Renal cortex interstitium (tissue), 11 donors: Measurements from ENCODE around the gene AARS1. TPM values are rescaled to one million over a fixed set of nuclear protein-coding genes. Genes with fewer than 3 reads are reported as not detected.
A peak's percentile ranks its signal among the peaks of the same experiment; 100 is the strongest.
"Not testable (repeated sequence)": the region's sequence is repeated elsewhere in the genome, so short reads cannot be mapped to it uniquely, and the experiment has no call there.

Experiments used
- DNase-seq, 11 donors: peaks; one replicate each; pipeline ENCODE4 v3.0.0-alpha.2; 2013; ENCODE audit warnings: low read depth in 9 of 11, low spot score in 4 of 11; ENCODE audit errors: extremely low read depth in 1 of 11
- polyA plus RNA-seq, 3 donors: library from polyadenylated mRNA; unstranded; fragments of 120-200 nt; gene quantifications; one replicate each; pipeline ENCODE4 v1.2.1, GENCODE V29; 2013; ENCODE audit not compliant: insufficient read length in 3 of 3

AARS1 gene
- polyA plus RNA-seq, 3 donors = 82.2 to 85.2 (median 83.0) TPM

DNA sequence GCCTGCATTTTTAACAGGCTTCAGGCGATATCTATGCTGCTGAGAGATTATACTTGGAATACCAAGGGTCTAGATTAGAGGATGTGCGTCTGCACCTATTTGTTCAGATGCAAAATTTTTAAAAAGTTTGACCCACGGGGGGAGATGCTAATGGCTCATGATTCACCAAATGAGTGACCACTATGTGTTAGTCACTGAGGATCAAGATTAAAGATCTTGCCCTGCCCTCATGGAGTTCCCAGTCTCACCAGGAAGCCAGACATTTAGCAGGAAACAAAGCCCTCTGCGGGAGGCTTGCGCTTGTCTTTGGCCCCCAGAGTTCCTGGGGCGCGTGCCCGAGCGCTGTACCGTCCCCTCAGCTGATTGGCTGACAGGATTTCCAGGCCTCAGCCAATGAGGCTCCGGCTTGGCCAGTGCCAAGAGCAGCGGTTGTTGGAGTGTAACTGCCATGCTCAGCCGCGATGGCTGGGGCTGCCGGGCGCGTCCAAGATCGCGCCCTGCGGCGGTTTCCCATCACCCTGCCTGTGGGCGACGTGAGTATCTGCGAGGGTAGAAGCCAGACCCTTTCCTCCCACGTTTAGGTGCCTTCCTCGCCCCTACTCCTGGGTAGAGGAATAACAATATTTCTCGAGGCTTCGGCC is 5.2 kb upstream of the AARS1 start:
- no peak for DNase-seq

- not testable (repeated sequence) for DNase-seq
These were observed 2.8 kb upstream of the AARS1 start for GRCh38 chr16:70292148-70292547.

DNA sequence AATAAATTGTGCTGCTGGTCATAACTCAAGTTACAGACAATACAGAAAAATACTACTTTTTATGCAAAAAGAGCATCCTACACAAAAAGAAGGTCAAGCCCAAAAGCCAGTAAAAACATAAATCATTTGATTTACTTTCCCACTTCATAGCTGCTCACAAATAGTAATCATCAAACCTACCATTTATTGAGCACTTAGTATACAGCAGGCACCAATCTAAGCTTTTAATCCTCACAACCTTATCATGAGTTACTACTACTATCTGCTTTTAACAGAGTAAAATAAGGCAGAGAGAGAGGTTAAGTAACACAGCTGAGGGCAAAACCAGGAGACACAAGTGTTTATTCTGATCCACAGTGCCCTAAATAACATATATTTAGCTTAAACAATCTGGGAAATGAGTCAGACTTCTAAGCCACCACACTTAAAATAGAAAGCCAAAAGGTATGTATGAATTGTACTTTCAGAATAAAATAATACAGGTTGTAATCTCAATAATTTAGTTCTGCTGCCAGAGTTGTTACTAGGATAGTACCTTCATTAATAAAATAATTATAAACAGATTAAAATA is 1.7 kb upstream of the AARS1 start:
- no peak for DNase-seq

GRCh38 chr16:70287304-70287971 is 1.9 kb downstream of the AARS1 start:
- not testable (repeated sequence) for DNase-seq

DNA sequence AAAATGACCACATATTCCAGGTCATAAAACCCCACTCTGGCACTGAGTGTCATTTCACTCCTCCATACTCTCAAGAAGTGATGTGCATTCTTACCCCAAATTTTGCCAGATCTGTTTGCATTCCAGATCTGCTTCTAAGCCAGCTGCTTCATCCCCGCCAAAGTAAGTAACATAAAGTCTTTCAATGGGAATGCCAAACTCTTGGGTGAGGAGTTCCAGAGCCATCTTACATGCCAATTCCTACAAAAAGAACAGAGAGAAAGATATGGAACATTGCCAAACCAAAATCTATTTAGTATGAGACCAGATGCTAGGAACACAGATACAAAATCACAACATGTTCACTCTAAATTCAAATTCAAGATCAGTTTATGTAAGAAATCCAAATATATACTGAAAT is 12.9 kb downstream of the AARS1 start:
- DNase-seq = no peak

- no peak for DNase-seq
These were observed 17.6 kb downstream of the AARS1 start for GRCh38 chr16:70271696-70272095.

- no peak for DNase-seq
These were observed 19.1 kb downstream of the AARS1 start for GRCh38 chr16:70270176-70270575.

- no peak for DNase-seq
These were observed 19.8 kb downstream of the AARS1 start for GRCh38 chr16:70269471-70269870.

DNA sequence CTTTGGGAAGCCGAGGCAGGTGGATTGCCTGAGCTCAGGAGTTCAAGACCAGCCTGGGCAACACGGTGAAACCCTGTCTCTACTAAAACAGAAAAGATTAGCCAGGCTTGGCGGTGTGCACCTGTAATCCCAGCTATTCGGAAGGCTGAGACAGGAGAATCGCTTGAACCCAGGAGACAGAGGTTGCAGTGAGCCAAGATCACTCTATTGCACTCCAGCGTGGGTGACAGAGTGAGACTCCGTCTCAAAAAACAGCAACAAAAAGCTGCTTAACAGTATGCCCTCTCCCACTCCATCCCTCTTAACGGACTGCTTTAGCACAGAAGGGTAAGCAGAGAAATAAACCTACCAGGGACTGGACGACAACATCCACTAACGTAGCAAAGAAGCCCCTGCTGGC is 21.4 kb downstream of the AARS1 start:
- not testable (repeated sequence) for DNase-seq

DNA sequence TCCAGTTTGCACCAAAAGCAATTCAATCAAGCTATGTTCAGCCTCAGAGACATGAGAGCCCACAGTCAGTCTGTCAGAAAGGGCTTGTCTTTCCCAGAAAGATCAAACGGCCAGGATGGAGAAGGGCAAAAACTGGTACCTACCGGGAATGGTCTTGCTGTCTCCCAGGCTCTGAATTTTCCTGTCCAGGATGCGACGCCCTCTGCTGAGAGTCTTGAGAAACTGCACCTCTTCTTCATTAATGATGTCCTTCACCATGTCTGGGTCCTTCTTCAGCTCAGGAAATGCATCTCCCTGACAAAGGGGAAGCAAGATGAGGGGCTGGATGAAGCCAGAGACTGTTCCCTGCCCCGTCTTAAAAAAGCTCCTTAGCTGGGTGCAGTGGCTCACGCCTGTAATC is 21.8 kb downstream of the AARS1 start:
- peak in 3 of 11 donors; percentile 18 to 46 (median 29) for DNase-seq

GRCh38 chr16:70259903-70260302 is 29.4 kb downstream of the AARS1 start:
- not testable (repeated sequence) for DNase-seq

GRCh38 chr16:70258946-70259345 is 30.4 kb downstream of the AARS1 start:
- DNase-seq = no peak

DNA sequence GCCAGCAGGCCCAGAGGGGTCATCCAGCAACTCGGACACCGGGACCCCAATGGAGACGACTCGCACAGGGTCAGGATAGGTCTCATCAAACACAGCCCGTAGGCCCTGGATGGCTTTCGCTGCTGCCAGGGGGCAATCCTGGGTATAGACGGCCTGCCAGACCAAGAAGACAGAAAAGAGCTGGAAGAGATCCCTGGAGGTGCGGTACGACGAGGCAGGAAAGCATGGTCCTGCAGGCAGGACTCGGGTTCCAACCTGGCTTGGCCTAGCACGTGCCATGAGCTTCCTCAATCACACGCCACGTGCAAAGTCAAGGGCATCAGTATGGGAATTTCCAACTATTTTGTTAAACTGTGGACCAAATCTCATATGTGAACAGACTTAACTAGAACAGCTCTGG is 31.2 kb downstream of the AARS1 start:
- DNase-seq = no peak

GRCh38 chr16:70257391-70257790 is 31.9 kb downstream of the AARS1 start:
- no peak for DNase-seq

GRCh38 chr16:70255574-70255973 is 33.7 kb downstream of the AARS1 start:
- DNase-seq = no peak

DNA sequence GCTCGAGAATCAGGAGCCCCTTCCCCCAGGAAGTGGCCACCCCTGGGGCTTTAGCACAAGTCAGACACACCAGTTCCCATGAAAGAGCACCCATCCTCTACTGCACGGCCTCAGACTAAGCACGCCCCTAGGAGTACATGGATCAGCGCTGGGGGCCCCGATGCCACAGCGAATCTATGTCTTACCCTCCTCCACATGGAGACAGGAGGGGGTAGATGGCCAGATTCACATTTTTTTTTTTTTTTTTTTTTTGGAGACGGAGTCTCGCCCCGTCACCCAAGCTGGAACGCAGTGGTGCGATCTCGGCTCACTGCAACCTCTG is 34.4 kb downstream of the AARS1 start:
- no peak for DNase-seq

DNA sequence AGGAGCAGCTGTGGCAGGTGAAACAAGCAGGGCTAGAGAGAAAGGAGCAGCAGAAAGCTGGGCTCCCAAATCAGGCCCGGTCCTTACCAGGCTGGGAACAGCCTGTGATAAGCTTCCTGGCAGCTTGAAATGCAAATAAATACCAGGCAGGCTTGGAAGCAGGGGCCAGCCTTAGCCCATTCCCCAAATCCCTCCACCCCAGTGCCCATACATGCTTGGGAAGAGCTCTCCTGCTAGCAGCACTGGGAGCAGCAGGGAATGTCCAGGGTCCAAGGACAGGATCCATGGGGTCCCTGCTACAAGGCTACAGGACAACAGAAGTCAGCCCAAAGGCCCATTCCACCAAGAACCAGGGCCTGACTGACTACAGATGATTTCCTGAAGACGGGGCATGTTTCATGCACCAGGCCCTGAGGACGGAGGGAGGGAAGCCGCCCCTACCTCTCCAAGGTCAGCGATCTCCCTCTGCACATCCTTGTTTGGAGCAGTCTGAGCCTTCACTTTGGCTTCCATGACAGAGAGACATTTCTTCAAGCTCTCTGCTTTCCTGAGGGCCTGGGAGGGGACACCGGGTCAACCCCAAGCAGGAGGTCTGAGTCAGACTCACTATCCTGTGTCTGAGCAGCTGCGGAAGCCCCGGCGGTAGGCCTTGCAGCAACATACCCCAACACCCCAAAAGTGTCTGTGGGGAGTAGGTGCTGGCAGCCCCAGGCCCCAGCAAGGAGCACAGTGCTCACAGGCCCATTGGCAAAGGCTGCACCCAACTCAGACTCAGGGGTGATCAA is 34.9 kb downstream of the AARS1 start:
- DNase-seq = no peak

GRCh38 chr16:70253291-70254106 is 35.8 kb downstream of the AARS1 start:
- DNase-seq = peak in 1 of 11 donors; percentile 13

- DNase-seq = no peak
These were observed 36.8 kb downstream of the AARS1 start for GRCh38 chr16:70252355-70252988.
